MCF 10A (cell line): Measurements from ENCODE around the gene TNS2. TPM values are rescaled to one million over a fixed set of nuclear protein-coding genes. Genes with fewer than 3 reads are reported as not detected.
"Not testable (repeated sequence)": the region's sequence is repeated elsewhere in the genome, so short reads cannot be mapped to it uniquely, and the experiment has no call there.

Source experiments
- BruUV-seq: library from RNA; stranded (reverse); fragments of 400-500 nt; replicated peaks from 2 replicates; lab custom pipeline; 2021; lab: Mats Ljungman, UMichigan
- CTCF ChIA-PET: fragments of 300-600 bp; sonication (Branson Sonifier 250); formaldehyde crosslinking; extraction: SDS; loops from one replicate; lab custom pipeline; 2021; ENCODE audit warnings: antibody characterized with exemption, inconsistent platforms; lab: Yijun Ruan, JAX
- POLR2A ChIA-PET: fragments of 300-600, 350-650 bp; sonication (Branson Sonifier 250); formaldehyde crosslinking; extraction: SDS; loops from one replicate; lab custom pipeline; 2020; ENCODE audit warnings: antibody characterized with exemption, inconsistent platforms; lab: Yijun Ruan, JAX
- DNase-seq: peaks from one replicate; pipeline ENCODE4 v3.0.0-alpha.2; 2018; ENCODE audit not compliant: unreplicated experiment
- H3K27ac Mint-ChIP-seq: one replicate; pipeline ENCODE4 v1.8.0; 2022; ENCODE audit warnings: mild to moderate bottlenecking, low read depth, mixed read lengths; ENCODE audit not compliant: unreplicated experiment
- H3K27me3 Mint-ChIP-seq: one replicate; pipeline ENCODE4 v1.8.0; 2022; ENCODE audit warnings: mixed read lengths; ENCODE audit not compliant: insufficient read depth, unreplicated experiment
- H3K36me3 Mint-ChIP-seq: one replicate; pipeline ENCODE4 v1.8.0; 2022; ENCODE audit warnings: mild to moderate bottlenecking, moderate library complexity, mixed read lengths; ENCODE audit not compliant: insufficient read depth, unreplicated experiment
- H3K4me1 Mint-ChIP-seq: one replicate; pipeline ENCODE4 v1.8.0; 2022; ENCODE audit warnings: mixed read lengths; ENCODE audit not compliant: insufficient read depth, unreplicated experiment
- H3K4me3 Mint-ChIP-seq: one replicate; pipeline ENCODE4 v1.8.0; 2022; ENCODE audit warnings: mild to moderate bottlenecking, moderate library complexity, mixed read lengths; ENCODE audit not compliant: unreplicated experiment
- H3K9me3 Mint-ChIP-seq: one replicate; pipeline ENCODE4 v1.8.0; 2022; ENCODE audit warnings: mixed read lengths; ENCODE audit not compliant: unreplicated experiment
- CTCF ChIP-seq: fragments of 200-600 bp; IDR thresholded peaks from one replicate; pipeline ENCODE4 v1.8.0; 2022; ENCODE audit warnings: antibody characterized with exemption, mild to moderate bottlenecking; ENCODE audit not compliant: unreplicated experiment
- intact Hi-C: fragments of 100-400 bp; cut with micrococcal nuclease; formaldehyde crosslinking; loops from 2 replicates; pipeline ENCODE4 v1.14.1; 2022
- total RNA-seq: library from RNA; stranded (reverse); gene quantifications from 2 replicates; pipeline ENCODE4 v1.2.3, GENCODE V29; 2022

TNS2 gene
- total RNA-seq, 1 experiment from 2014 or later, result 22.3 TPM

- Mint-ChIP-seq H3K4me3 (no peak overlapping the region), H3K4me1 (peaks cover 2% of the 10 kb centered on the region), H3K27ac (no peak overlapping the region), H3K36me3 (peaks cover 7% of the 10 kb centered on the region), H3K9me3 (no peaks in the 10 kb centered on the region), H3K27me3 (no peaks in the 10 kb centered on the region)
- no TSS peak for BruUV-seq
- intact Hi-C loops, result no loop called here
- no peak for TF ChIP-seq CTCF
- POLR2A ChIA-PET, result interaction anchor here (1.2 kb wide), 1 partner anchor 89 kb away, joined by 3 read pairs; the partner anchor contains the start of genes CSAD and ZNF740
- CTCF ChIA-PET, result interaction anchor here (0.6 to 14.2 kb wide), 2 partner anchors 13 to 25 kb away, joined by 4 to 267 read pairs; partner anchors contain the start of gene SPRYD3
- no peak for DNase-seq
Observed at GRCh38 chr12:53091756-53092155, 41.9 kb downstream of the TNS2 start.

DNA sequence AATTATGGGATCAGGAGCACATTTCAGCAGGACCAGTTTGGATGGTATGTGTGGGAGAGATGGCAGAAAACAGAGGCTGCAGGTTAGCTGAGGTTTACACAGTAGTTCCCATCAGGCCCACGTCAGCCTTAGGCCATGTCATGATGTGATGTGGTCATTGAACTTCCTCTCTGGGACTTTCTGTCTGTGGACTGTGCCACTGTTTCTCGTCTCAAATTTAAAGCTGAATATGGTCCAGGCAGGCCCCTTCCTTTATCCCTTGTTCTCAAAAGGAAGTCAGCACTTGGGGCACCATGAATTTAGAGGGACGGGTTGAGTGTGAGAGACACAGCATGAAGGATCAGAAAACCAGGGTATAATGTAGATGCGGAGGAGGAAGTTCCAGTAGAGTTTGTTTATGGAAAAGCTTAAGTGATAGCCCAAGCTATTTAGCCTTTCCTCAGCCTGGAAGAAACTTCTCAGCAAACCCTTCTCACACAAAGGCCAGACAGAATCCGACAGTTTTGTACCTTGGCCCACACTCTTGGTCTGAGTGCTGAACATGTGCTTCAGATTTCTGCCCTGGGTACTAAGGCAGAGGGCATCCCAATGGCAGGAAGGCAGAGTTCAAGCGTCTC is 44.0 kb downstream of the TNS2 start:
- no peak for TF ChIP-seq CTCF
- no peak for DNase-seq
- no peaks in the 10 kb centered on the region for H3K27me3 Mint-ChIP-seq
- no peak overlapping the region for H3K4me3 Mint-ChIP-seq
- no TSS peak for BruUV-seq
- POLR2A ChIA-PET, result no interaction called here
- H3K27ac Mint-ChIP-seq, result no peak overlapping the region
- H3K36me3 Mint-ChIP-seq, result peaks cover 7% of the 10 kb centered on the region
- intact Hi-C loops, result no loop called here
- CTCF ChIA-PET, result interaction anchor here (0.7 to 14.2 kb wide), 3 partner anchors 27 to 966 kb away, joined by 3 to 267 read pairs (median 4); no protein-coding TSS in a partner anchor
- peaks cover 18% of the 10 kb centered on the region for H3K4me1 Mint-ChIP-seq
- no peaks in the 10 kb centered on the region for H3K9me3 Mint-ChIP-seq

DNA sequence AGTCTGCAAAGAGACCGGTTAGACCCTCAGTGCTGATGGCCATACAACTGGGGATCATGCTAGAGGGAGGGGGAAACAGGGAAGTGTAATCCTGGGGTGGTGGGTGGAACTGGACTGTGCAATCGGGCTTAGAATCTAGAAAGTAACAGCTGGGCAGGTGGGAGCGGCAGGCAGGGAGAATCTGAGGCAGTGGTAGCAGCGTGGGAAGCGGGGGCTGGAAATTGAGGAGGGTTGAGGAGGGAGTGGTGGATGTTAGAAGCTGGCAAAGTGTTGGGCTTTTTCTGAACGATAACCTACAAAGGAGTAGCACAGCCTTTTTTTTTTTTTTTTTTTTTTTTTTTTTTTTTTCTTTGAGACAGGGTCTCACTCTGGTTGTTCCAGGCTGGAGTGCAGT is 44.5 kb downstream of the TNS2 start:
- ChIA-PET CTCF (interaction anchor here (0.6 to 14.2 kb wide), 4 partner anchors 12 to 967 kb away, joined by 3 to 267 read pairs (median 4); no protein-coding TSS in a partner anchor), POLR2A (no interaction called here)
- Mint-ChIP-seq H3K4me3 (no peak overlapping the region), H3K4me1 (peaks cover 23% of the 10 kb centered on the region), H3K27me3 (no peaks in the 10 kb centered on the region), H3K27ac (no peak overlapping the region), H3K9me3 (no peaks in the 10 kb centered on the region), H3K36me3 (peaks cover 7% of the 10 kb centered on the region)
- DNase-seq, result no peak
- intact Hi-C loops, result no loop called here
- TF ChIP-seq CTCF, result no peak
- no TSS peak for BruUV-seq

- ChIA-PET POLR2A (interaction anchor here (0.7 to 1.5 kb wide), 2 partner anchors 10 to 53 kb away, joined by 3 to 7 read pairs; no protein-coding TSS in a partner anchor), CTCF (interaction anchor here (0.6 to 14.2 kb wide), 2 partner anchors 13 to 28 kb away, joined by 3 to 267 read pairs; no protein-coding TSS in a partner anchor)
- H3K27me3 Mint-ChIP-seq, result not testable (repeated sequence)
Observed at GRCh38 chr12:53094796-53095595, 45.1 kb downstream of the TNS2 start.

DNA sequence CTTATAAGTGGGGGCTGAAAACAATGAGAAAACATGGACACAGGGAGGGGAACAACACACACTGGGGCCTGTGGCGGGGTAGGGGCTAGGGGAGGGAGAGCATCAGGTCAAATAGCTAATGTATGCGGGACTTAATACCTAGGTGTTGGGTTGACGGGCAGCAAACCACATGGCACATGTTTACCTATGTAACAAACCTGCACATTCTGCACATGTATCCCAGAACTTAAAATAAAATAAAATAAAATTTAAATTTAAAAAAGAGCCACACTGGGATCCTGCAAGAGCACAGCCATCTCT is 45.7 kb downstream of the TNS2 start:
- H3K27me3 Mint-ChIP-seq, H3K36me3 Mint-ChIP-seq, H3K27ac Mint-ChIP-seq, H3K9me3 Mint-ChIP-seq, H3K4me3 Mint-ChIP-seq, BruUV-seq, intact Hi-C loops, DNase-seq: not testable (repeated sequence)
- ChIA-PET CTCF (interaction anchor here (14.2 kb wide), 1 partner anchor 29 kb away, joined by 267 read pairs; no protein-coding TSS in a partner anchor), POLR2A (interaction anchor here (0.7 to 1.5 kb wide), 2 partner anchors 10 to 53 kb away, joined by 3 to 7 read pairs; no protein-coding TSS in a partner anchor)
- peaks cover 26% of the 10 kb centered on the region for H3K4me1 Mint-ChIP-seq

More at GRCh38 chr12:53094796-53095595, 45.1 kb downstream of the TNS2 start:
- peak; percentile 29 for DNase-seq
- H3K36me3 Mint-ChIP-seq, H3K27ac Mint-ChIP-seq, BruUV-seq, intact Hi-C loops, H3K9me3 Mint-ChIP-seq, H3K4me3 Mint-ChIP-seq: not testable (repeated sequence)
- peaks cover 26% of the 10 kb centered on the region for H3K4me1 Mint-ChIP-seq
